ENCODE measurements around the gene BBS9.

BBS9 gene

DNA sequence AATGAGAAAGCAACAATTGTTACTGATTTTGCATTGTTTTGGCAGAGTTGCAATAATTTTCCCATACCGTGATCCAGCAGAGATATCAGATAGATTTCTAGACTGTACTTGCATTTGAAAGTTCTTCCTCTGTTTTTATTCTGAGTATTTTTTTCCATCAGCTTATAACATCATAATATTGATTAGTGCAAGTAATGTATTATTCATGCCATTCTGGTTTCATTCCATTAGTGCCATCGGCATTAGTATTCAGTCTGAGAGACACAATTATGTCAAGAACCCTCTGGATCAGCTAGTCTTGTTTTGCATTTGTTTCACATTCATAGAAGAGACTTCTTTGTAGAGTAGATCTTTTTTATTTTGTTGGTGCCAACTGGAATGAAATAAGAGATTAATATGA is 304.0 kb downstream of the BBS9 start:
- TF ChIP-seq, protein P1, sequence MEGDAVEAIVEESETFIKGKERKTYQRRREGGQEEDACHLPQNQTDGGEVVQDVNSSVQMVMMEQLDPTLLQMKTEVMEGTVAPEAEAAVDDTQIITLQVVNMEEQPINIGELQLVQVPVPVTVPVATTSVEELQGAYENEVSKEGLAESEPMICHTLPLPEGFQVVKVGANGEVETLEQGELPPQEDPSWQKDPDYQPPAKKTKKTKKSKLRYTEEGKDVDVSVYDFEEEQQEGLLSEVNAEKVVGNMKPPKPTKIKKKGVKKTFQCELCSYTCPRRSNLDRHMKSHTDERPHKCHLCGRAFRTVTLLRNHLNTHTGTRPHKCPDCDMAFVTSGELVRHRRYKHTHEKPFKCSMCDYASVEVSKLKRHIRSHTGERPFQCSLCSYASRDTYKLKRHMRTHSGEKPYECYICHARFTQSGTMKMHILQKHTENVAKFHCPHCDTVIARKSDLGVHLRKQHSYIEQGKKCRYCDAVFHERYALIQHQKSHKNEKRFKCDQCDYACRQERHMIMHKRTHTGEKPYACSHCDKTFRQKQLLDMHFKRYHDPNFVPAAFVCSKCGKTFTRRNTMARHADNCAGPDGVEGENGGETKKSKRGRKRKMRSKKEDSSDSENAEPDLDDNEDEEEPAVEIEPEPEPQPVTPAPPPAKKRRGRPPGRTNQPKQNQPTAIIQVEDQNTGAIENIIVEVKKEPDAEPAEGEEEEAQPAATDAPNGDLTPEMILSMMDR (IDR thresholded peaks at IDR 0.05; ENCODE audit: control insufficient read depth, insufficient read depth, low read depth, low read length, missing control alignments), result no peak
- DNase-seq (ENCODE audit: low read depth), result no peak
- no peak overlapping the region for H3K4me3 ChIP-seq (ENCODE audit: control insufficient read depth, low read depth, low read length)

DNA sequence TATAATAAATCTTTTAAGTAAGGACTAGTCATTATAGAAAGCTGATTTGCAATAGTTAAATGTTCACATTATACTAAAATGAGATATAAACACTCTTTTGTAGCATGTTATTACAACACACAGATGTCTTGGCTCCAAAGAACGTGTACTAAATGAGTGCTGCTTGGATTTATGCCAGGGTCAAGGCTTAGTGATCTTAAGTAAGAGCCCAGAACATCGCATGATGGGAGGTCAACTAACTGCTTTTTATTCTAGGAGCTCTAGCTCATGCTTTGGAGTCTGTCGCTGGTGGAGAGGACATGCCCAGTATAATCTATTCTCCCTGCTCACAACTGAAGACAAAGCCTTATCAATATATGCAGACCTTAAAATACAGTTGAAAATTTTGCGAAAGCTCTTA is 315.1 kb downstream of the BBS9 start:
- no peak overlapping the region for H3K4me3 ChIP-seq (ENCODE audit: control insufficient read depth, low read depth, low read length)
- no peak for DNase-seq (ENCODE audit: low read depth)
- TF ChIP-seq, protein P1 (IDR thresholded peaks at IDR 0.05; ENCODE audit: control insufficient read depth, insufficient read depth, low read depth, low read length, missing control alignments), result no peak

DNA sequence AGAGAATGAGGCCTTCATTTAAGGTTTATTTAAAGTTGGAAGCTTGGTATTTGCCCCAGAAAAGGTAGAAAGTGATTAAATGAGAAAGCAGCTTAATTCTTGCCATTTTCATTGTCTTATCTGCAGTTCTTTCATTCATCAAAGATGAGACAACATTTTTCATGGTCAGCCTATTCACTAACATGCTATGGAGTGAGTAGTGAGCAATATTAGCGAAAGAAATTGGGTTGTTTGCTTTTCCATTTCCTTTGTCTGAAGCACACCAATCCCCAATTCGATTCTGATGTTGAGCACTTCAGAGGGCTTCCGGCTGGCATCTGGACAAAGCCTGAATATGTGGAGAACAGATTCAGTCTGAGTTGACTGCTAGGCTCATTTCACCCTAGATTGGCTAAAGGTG is 317.2 kb downstream of the BBS9 start:
- H3K4me3 ChIP-seq (ENCODE audit: control insufficient read depth, low read depth, low read length), result no peak overlapping the region
- DNase-seq (ENCODE audit: low read depth), result no peak
- TF ChIP-seq, protein P1 (IDR thresholded peaks at IDR 0.05; ENCODE audit: control insufficient read depth, insufficient read depth, low read depth, low read length, missing control alignments), result no peak

DNA sequence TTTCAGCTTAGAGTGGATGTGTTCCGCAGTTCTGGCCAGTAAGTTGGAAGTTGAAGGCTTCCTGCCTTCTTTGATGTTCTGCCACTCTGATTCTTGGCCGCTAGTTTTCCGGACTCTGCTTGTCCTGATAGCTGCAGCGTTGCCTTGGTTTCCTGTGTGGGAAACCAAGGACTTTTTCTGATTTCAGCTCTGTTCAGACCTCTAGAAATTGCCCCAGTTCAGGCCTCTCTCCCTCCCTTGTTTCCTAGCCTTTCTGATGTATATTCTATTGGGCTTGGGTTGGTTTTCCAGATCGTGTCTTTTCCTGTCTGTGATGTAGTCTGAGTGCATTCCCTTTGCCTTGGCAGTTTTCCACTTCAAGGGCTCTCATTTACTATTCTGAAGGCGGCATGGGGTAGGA is 318.7 kb downstream of the BBS9 start:
- no peak for DNase-seq (ENCODE audit: low read depth)
- TF ChIP-seq, protein P1 (IDR thresholded peaks at IDR 0.05; ENCODE audit: control insufficient read depth, insufficient read depth, low read depth, low read length, missing control alignments), result no peak
- H3K4me3 ChIP-seq (ENCODE audit: control insufficient read depth, low read depth, low read length), result no peak overlapping the region

DNA sequence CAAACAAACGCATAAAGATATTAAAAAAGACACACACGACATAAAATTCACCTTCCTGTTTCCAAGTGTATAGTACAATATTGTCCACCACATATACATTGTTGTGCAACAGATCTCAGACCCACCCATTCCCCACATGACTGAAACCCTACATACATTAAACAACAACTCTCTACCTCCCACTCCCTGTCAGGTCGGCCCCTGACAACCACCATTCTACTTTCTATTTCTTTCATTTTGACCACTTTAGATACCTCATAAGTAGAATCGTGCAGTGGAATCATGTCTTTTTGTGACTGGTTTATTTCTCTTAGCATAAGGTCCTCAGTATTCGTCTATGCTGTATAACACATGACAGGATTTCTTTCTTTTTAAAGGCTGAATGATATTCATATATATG is 320.5 kb downstream of the BBS9 start:
- TF ChIP-seq, protein P1 (IDR thresholded peaks at IDR 0.05; ENCODE audit: control insufficient read depth, insufficient read depth, low read depth, low read length, missing control alignments), result no peak
- no peak for DNase-seq (ENCODE audit: low read depth)

DNA sequence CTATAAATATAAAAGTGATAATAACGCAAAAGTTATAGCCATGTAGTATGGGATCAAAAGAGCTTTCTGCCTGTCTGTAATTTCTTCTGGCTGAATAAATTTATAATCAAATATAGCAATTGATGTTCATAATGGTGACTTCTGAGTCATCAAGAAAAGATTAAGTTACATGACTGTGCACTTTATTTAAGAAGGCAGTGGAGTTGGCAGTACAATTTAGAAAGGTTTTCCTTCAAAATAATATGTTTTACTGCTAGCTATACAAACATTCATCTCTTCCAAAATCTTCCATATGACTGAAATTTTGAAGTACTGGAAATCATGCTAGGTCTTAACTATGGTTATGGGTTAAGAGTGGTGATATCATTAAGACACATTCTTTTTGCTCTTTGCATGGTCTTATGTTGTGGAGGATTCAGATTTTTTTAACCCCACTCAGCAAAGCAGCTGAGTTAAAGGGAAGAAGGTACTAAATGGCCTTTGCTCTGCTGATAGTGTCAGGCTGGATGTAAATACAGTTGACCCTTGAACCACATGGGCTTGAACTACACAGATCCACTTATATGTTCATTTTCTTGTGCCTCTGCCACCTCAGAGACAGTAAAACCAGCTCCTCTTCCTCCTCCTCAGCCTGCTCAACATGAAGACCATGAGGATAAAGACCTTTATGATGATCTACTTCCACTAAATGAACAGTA is 323.6 kb downstream of the BBS9 start:
- TF ChIP-seq, protein P1 (IDR thresholded peaks at IDR 0.05; ENCODE audit: control insufficient read depth, insufficient read depth, low read depth, low read length, missing control alignments), result no peak
- DNase-seq (ENCODE audit: low read depth), result no peak
- H3K4me3 ChIP-seq (ENCODE audit: control insufficient read depth, low read depth, low read length), result no peak overlapping the region

More for the DNA sequence above, 320.5 kb downstream of the BBS9 start:
- H3K4me3 ChIP-seq (ENCODE audit: control insufficient read depth, low read depth, low read length), result no peak overlapping the region
